Uterus (tissue), 2 donors: ENCODE results near the gene RALGPS1.

ENCODE experiments used
- POLR2A ChIP-seq, 2 donors: fragments of 450-650 bp; IDR thresholded peaks; one replicate each; pipeline ENCODE4 v1.6.1; 2016; ENCODE audit warnings: antibody characterized with exemption in 2 of 2, mild to moderate bottlenecking in 1 of 2, moderate library complexity in 1 of 2
- TF ChIP-seq, protein P1 (sequence below), 4 experiments: fragments of 200-600 bp in 2 of 4; fragments of 450-650 bp in 2 of 4; sonication (generic) in 2 of 4; IDR thresholded peaks; one replicate each; pipeline ENCODE4 v1.5.1; 2016 to 2019; ENCODE audit warnings: antibody characterized with exemption in 4 of 4, mild to moderate bottlenecking in 2 of 4, moderate library complexity in 1 of 4

DNA sequence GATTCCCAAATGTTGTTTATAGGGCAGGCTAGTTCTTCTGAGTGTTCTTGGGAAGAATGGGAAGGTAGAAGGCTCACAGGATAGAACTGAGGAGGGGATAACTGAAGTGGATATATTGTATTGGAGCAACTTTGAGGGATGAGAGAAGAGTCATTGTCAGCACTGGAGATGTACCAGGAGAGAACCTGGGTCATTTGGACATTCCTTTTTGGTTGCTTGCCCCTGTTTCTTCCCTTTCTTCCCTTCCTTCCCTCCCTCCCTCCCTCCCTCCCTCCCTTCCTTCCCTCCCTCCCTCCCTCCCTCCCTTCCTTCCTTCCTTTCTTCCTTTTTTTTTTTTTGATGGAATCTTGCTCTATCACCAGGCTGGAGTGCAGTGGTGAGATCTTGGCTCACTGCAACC, 45.3 kb downstream of the RALGPS1 start:
- TF ChIP-seq, protein P1, sequence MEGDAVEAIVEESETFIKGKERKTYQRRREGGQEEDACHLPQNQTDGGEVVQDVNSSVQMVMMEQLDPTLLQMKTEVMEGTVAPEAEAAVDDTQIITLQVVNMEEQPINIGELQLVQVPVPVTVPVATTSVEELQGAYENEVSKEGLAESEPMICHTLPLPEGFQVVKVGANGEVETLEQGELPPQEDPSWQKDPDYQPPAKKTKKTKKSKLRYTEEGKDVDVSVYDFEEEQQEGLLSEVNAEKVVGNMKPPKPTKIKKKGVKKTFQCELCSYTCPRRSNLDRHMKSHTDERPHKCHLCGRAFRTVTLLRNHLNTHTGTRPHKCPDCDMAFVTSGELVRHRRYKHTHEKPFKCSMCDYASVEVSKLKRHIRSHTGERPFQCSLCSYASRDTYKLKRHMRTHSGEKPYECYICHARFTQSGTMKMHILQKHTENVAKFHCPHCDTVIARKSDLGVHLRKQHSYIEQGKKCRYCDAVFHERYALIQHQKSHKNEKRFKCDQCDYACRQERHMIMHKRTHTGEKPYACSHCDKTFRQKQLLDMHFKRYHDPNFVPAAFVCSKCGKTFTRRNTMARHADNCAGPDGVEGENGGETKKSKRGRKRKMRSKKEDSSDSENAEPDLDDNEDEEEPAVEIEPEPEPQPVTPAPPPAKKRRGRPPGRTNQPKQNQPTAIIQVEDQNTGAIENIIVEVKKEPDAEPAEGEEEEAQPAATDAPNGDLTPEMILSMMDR (IDR thresholded peaks at IDR 0.05) = no peak
- no peak for TF ChIP-seq POLR2A (IDR thresholded peaks at IDR 0.05)
